Endothelial cell of umbilical vein (primary cell): ENCODE measurements around the gene CD83.

Experiments used
- EZH2 ChIP-seq: IDR thresholded peaks from 2 replicates; pipeline ENCODE4 v1.6.1; 2012; ENCODE audit warnings: borderline replicate concordance, low read depth, mild to moderate bottlenecking, moderate library complexity, low read length, inconsistent platforms; ENCODE audit not compliant: severe bottlenecking
- POLR2A ChIP-seq: IDR thresholded peaks from 2 replicates; pipeline ENCODE4 v1.6.1; 2012; ENCODE audit warnings: low read depth, mild to moderate bottlenecking, control low read depth, low read length
- POLR2AphosphoS5 ChIP-seq: IDR thresholded peaks from 2 replicates; pipeline ENCODE4 v1.6.1; 2012; ENCODE audit warnings: low read depth, mild to moderate bottlenecking, control low read depth, low read length, moderate library complexity; ENCODE audit not compliant: insufficient read depth
- TF ChIP-seq, protein P1 (sequence below), 2 donors: IDR thresholded peaks; 1 replicate in 1 of 2; 2 replicates in 1 of 2; pipeline ENCODE4 v1.5.1; 2011; ENCODE audit warnings: low read length in 2 of 2, mild to moderate bottlenecking in 2 of 2, moderate library complexity in 2 of 2, control low read depth in 1 of 2, inconsistent platforms in 1 of 2, low read depth in 1 of 2; ENCODE audit not compliant: insufficient read depth in 1 of 2; ENCODE audit errors: extremely low read depth in 1 of 2

DNA sequence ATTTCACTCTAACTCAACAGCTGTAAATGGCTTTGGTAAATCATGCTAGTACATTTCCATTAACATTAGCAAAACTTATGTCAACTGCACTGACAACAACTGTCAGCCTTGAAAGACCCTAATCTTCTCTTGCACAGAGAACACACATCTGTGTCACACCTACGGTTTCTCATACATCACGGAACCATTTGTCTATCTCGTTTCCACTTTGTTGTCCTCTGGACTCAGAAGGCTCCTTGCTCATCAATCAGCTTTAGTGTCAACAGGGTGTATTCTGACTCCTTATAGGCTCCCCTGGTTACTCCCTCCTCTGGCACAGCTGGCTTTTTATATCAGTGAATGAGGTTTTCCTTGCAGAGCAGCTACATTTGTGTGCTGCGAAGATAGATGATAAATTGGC lies 49.3 kb downstream of the CD83 start:
- TF ChIP-seq, protein P1, sequence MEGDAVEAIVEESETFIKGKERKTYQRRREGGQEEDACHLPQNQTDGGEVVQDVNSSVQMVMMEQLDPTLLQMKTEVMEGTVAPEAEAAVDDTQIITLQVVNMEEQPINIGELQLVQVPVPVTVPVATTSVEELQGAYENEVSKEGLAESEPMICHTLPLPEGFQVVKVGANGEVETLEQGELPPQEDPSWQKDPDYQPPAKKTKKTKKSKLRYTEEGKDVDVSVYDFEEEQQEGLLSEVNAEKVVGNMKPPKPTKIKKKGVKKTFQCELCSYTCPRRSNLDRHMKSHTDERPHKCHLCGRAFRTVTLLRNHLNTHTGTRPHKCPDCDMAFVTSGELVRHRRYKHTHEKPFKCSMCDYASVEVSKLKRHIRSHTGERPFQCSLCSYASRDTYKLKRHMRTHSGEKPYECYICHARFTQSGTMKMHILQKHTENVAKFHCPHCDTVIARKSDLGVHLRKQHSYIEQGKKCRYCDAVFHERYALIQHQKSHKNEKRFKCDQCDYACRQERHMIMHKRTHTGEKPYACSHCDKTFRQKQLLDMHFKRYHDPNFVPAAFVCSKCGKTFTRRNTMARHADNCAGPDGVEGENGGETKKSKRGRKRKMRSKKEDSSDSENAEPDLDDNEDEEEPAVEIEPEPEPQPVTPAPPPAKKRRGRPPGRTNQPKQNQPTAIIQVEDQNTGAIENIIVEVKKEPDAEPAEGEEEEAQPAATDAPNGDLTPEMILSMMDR (IDR thresholded peaks at IDR 0.05; ENCODE audit: extremely low read depth in 1 of 2, insufficient read depth in 1 of 2, low read depth in 1 of 2, low read length in 2 of 2), result no peak
- TF ChIP-seq POLR2AphosphoS5 (no peak), POLR2A (no peak), EZH2 (no peak)
